GF-D8 (cell line): Measurements from ENCODE around the gene SEZ6.
A peak's percentile ranks its signal among the peaks of the same experiment; 100 is the strongest.

Source experiments
- DNase-seq: peaks from one replicate; lab custom pipeline; 2025; lab: John Stamatoyannopoulos, UW

Gene SEZ6

GRCh38 chr17:28953444-28954118, 52.3 kb downstream of the SEZ6 start:
- no peak for DNase-seq

- DNase-seq: peak; percentile 88
Observed at GRCh38 chr17:28951991-28952975, 53.5 kb downstream of the SEZ6 start.

- DNase-seq: peak; percentile 95
Observed at GRCh38 chr17:28951428-28951990, 54.3 kb downstream of the SEZ6 start, which contains the start of gene PHF12. Gene PHF12 (minus strand): TSS chr17:28951518. CDS start chr17:28950960, 558 bp downstream.

GRCh38 chr17:28950752-28951427, 54.9 kb downstream of the SEZ6 start:
- no peak for DNase-seq

- no peak for DNase-seq
Observed at GRCh38 chr17:28950017-28950751, 55.6 kb downstream of the SEZ6 start.

- no peak for DNase-seq
Observed at GRCh38 chr17:28949185-28950016, 56.4 kb downstream of the SEZ6 start.

GRCh38 chr17:28948873-28949184, 57.0 kb downstream of the SEZ6 start:
- DNase-seq: no peak

- DNase-seq: no peak
Observed at GRCh38 chr17:28948342-28948741, 57.5 kb downstream of the SEZ6 start.

- no peak for DNase-seq
Observed at GRCh38 chr17:28947639-28948038, 58.2 kb downstream of the SEZ6 start.

GRCh38 chr17:28946239-28946638, 59.6 kb downstream of the SEZ6 start:
- DNase-seq: no peak

GRCh38 chr17:28944862-28945741, 60.7 kb downstream of the SEZ6 start:
- no peak for DNase-seq

GRCh38 chr17:28944343-28944742, 61.5 kb downstream of the SEZ6 start:
- DNase-seq: no peak

- DNase-seq: no peak
Observed at GRCh38 chr17:28942925-28943324, 62.9 kb downstream of the SEZ6 start.

- DNase-seq: no peak
Observed at GRCh38 chr17:28941251-28941650, 64.6 kb downstream of the SEZ6 start.

- no peak for DNase-seq
Observed at GRCh38 chr17:28940675-28941074, 65.2 kb downstream of the SEZ6 start.

GRCh38 chr17:28940142-28940541, 65.7 kb downstream of the SEZ6 start:
- DNase-seq: no peak

GRCh38 chr17:28938552-28938951, 67.3 kb downstream of the SEZ6 start:
- DNase-seq: no peak

GRCh38 chr17:28937044-28937729, 68.6 kb downstream of the SEZ6 start:
- peak; percentile 30 for DNase-seq
